Memory B cell (primary cell): ENCODE results near the gene EFNA5.

Experiments used
- ATAC-seq: fragments of 150-1000 bp; cut with Tn5 transposase; 2 replicates; pipeline ENCODE4 v1.10.0; 2021; ENCODE audit warnings: low read depth, mild to moderate bottlenecking, moderate library complexity
- DNase-seq, 2 donors: peaks; one replicate each; pipeline ENCODE4 v3.0.0; 2022; ENCODE audit warnings: low spot score in 2 of 2
- H3K27ac Mint-ChIP-seq: one replicate; pipeline ENCODE4 v1.8.0; 2022; ENCODE audit warnings: mild to moderate bottlenecking, moderate library complexity, mixed read lengths
- H3K27me3 Mint-ChIP-seq: one replicate; pipeline ENCODE4 v1.8.0; 2022; ENCODE audit warnings: mixed read lengths
- H3K36me3 Mint-ChIP-seq: one replicate; pipeline ENCODE4 v1.8.0; 2022; ENCODE audit warnings: mild to moderate bottlenecking, mixed read lengths
- H3K4me1 Mint-ChIP-seq: one replicate; pipeline ENCODE4 v1.8.0; 2022; ENCODE audit warnings: mixed read lengths
- H3K4me3 Mint-ChIP-seq: one replicate; pipeline ENCODE4 v1.8.0; 2022; ENCODE audit warnings: mild to moderate bottlenecking, moderate library complexity, mixed read lengths
- H3K9me3 Mint-ChIP-seq: one replicate; pipeline ENCODE4 v1.8.0; 2022; ENCODE audit warnings: mixed read lengths

The EFNA5 gene

DNA sequence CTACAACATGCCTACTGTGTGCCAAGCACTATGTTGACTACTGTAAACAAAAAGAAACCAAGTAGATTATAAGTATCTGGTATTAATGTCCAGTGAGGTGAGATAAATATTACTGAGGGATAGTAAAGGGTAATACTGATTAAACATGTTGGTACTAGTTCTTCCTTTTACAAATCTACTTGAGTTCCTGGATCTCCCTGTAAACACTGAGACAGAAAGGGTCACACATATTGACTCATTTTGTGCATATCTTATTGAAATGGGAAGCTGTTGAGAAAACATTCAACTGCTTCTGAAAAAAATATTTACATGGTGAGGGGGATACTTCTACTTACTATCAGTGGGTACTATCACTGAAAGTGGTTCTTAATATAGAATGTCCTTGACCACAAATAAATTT is 24.3 kb downstream of the EFNA5 start:
- Mint-ChIP-seq H3K9me3 (no peaks in the 10 kb centered on the region), H3K4me3 (no peak overlapping the region), H3K27ac (no peak overlapping the region), H3K4me1 (no peaks in the 10 kb centered on the region), H3K27me3 (no peaks in the 10 kb centered on the region), H3K36me3 (no peaks in the 10 kb centered on the region)
- ATAC-seq (no peak), DNase-seq (no peak)

DNA sequence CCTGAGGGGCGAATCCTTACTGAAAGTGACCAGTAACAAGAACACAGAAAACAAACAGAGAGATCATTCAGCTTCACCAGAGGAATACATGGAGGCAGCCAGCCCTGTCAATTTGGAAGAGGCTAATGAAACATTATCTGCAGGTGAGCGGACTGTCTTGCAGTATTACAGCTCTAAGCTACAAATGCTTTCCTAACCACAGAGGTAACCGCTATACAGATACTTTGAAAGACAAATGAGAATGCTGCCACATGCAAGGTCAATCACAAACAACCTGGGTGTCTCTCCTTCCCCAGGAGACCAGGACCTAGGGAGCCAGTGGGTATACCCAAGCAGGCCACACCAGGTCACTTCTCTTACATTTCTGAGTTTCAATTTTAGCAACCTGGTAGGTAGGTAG is 30.2 kb downstream of the EFNA5 start:
- DNase-seq, result no peak
- no peaks in the 10 kb centered on the region for H3K4me1 Mint-ChIP-seq
- no peaks in the 10 kb centered on the region for H3K36me3 Mint-ChIP-seq
- H3K4me3 Mint-ChIP-seq, result no peak overlapping the region
- no peak for ATAC-seq
- H3K9me3 Mint-ChIP-seq, result no peaks in the 10 kb centered on the region
- no peaks in the 10 kb centered on the region for H3K27me3 Mint-ChIP-seq
- H3K27ac Mint-ChIP-seq, result no peak overlapping the region

DNA sequence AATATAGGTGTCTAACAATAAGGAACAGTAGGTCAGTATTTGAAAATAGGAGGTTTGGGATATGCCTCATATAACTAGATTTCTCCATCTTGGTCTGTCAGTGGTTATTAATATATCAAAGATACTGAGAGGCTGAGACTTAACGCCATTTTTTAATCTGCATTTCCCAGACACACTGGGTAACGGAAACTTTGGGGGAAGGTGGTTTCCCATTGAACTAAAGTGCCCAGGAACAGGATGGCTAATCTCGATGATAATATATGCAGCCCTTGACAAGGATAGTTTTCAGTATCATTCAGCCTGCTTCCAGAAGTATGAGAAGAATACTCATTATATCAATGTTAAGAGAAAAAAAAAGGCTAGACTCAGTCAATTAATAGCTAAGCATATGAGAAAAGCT is 30.7 kb downstream of the EFNA5 start:
- no peaks in the 10 kb centered on the region for H3K27me3 Mint-ChIP-seq
- no peaks in the 10 kb centered on the region for H3K36me3 Mint-ChIP-seq
- ATAC-seq (no peak), DNase-seq (no peak)
- H3K4me1 Mint-ChIP-seq, result no peaks in the 10 kb centered on the region
- H3K27ac Mint-ChIP-seq, result no peak overlapping the region
- no peaks in the 10 kb centered on the region for H3K9me3 Mint-ChIP-seq
- no peak overlapping the region for H3K4me3 Mint-ChIP-seq

DNA sequence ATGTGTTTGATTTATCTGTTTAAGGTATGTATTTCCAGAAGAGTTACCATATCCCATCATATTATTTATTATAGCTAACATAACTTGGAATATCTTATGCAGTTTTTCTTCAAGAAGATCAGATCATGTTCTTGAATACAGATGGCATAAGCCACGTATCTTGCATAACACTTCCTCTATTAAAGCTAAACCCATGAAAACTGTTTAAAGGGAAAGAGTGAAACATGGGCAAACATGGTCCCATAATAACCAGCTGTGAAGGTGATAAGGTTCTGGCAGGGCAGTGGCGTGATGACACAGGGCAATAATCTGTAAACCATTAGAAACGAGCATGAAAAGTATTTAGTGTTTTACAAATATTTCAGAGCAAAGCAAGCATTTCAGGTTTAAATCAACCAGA is 34.2 kb downstream of the EFNA5 start:
- no peaks in the 10 kb centered on the region for H3K4me1 Mint-ChIP-seq
- DNase-seq, result no peak

DNA sequence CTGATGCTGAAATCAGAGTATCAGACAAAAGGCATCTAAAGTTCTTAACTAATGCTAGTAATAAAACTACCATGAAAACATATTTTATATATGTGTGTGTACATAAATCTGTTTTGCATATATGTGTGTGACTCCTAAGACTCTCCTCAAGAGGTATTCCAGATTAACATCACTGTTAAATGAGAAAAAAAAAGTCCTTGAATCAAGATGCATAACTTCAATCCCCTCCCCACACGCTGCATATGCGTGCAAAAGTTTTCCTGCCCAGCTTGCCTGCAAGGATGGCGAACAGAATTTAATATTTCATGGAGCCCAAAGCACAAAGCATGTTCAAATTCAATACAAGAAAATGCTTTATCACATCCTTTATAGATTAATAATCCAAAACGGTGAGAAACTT is 34.7 kb downstream of the EFNA5 start:
- Mint-ChIP-seq H3K36me3 (no peaks in the 10 kb centered on the region), H3K9me3 (no peaks in the 10 kb centered on the region), H3K4me3 (no peak overlapping the region), H3K27me3 (no peaks in the 10 kb centered on the region), H3K27ac (no peak overlapping the region), H3K4me1 (no peaks in the 10 kb centered on the region)
- ATAC-seq, result no peak
- no peak for DNase-seq

More for the DNA sequence above, 34.2 kb downstream of the EFNA5 start:
- no peak overlapping the region for H3K4me3 Mint-ChIP-seq
- no peaks in the 10 kb centered on the region for H3K36me3 Mint-ChIP-seq
- H3K9me3 Mint-ChIP-seq, result no peaks in the 10 kb centered on the region
- H3K27ac Mint-ChIP-seq, result no peak overlapping the region
- H3K27me3 Mint-ChIP-seq, result no peaks in the 10 kb centered on the region
- ATAC-seq, result no peak

DNA sequence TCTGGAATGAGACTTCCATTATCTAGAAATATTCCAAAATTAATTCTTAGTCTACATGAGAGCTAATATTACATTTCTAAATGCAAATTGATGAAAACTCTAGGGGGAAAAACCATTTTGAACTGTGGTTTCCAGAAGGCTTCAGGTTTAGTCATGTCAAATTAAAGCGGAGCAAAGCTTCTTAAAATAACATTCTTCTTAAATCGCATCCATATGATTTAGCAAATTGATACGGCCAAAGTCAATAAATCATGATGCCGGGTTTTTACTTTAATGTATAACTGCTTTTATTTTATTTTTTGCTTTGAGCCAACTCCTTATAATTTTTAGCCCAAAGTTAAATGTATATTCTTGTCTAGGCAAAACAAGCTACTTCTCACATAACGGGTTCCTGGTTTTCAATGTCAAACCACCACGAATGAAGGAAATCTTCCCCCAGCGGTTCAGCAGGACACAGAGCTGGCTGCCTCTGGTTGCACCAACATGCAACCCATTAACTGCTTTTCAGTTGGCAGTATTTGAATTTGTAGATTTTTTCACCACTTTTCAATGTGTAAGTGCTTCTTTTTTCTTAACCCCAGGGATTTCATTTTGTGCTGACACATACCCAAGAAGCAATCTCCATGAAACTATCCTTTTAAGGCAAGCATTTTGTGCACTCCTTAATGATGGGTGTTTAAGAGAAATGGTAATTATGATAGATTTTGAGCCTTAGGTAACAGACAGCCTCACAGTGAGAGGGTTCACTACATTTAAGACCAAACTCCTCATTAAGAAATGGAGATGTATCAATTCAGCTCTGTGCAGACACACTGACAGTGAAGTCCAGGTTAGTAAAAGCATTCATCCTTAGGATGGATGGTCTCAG is 35.5 kb downstream of the EFNA5 start:
- H3K4me3 Mint-ChIP-seq, result no peak overlapping the region
- DNase-seq (no peak), ATAC-seq (no peak)
- no peaks in the 10 kb centered on the region for H3K27me3 Mint-ChIP-seq
- no peaks in the 10 kb centered on the region for H3K4me1 Mint-ChIP-seq
- H3K27ac Mint-ChIP-seq, result no peak overlapping the region
- no peaks in the 10 kb centered on the region for H3K36me3 Mint-ChIP-seq
- no peaks in the 10 kb centered on the region for H3K9me3 Mint-ChIP-seq

DNA sequence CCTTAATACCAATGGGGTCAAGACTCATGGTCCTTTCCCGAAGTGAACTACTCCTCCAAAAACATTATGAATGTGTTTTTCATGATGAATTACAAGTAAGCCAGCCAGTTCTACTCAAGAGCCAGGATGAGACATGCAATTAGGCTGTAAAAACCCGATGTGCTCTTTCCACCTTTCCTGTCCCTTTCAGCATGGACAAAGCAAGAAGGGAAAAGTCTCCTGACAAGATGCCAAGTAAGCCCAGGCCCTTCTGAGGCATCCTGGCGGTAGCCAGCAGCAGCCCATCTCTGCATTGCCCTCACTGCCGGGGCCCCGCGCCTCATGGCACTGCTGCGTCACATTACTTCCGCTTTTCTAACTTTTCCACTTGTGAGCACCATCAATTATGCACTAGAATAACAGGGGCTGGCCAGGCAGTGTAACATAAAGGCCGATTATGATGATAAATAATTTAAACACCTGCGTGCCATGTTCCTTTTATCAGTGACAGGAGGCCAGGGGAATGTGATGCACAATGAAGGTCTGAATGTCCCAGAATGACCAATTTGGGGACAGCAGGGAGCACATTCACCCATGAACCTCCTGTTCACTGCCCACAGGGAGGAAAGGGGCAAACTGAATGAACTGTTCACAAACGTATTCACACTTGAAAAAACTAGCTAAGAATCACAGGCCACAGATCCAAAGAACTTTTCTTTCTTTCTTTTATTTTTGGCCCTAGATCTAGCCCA is 37.4 kb downstream of the EFNA5 start:
- ATAC-seq (no peak), DNase-seq (no peak)
- Mint-ChIP-seq H3K36me3 (no peaks in the 10 kb centered on the region), H3K9me3 (no peaks in the 10 kb centered on the region), H3K27ac (no peak overlapping the region), H3K27me3 (no peaks in the 10 kb centered on the region), H3K4me1 (no peaks in the 10 kb centered on the region), H3K4me3 (no peak overlapping the region)

DNA sequence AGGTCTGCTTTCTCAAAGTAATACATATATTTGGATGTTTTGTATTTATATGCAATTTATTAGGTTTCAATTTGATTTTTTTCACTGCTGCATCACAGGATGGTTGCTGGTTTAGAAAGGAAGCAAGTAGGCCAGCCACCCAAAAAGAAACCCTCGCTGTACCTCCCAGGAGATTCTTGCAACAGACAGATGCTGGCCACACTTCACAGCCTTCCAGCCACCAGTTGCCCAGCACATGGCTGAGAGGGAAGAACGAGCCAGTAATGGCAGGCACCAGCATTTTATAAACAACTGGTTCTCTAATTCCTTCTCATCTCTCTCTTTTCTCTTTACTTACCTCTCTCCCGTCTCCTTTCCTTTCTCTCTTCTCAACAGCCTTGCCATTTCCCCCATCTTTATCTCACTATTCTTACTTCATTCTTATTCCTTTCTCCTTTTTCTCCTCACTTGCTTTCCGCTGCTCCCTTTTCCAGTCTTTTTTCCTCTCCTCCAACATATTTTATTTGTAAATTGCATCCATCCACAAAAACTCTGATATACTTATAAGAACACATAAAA is 38.9 kb downstream of the EFNA5 start:
- ATAC-seq, result no peak
- no peak overlapping the region for H3K27ac Mint-ChIP-seq
- DNase-seq, result no peak
- no peaks in the 10 kb centered on the region for H3K27me3 Mint-ChIP-seq
- H3K9me3 Mint-ChIP-seq, result no peaks in the 10 kb centered on the region
- no peaks in the 10 kb centered on the region for H3K36me3 Mint-ChIP-seq
- no peak overlapping the region for H3K4me3 Mint-ChIP-seq
- no peaks in the 10 kb centered on the region for H3K4me1 Mint-ChIP-seq

DNA sequence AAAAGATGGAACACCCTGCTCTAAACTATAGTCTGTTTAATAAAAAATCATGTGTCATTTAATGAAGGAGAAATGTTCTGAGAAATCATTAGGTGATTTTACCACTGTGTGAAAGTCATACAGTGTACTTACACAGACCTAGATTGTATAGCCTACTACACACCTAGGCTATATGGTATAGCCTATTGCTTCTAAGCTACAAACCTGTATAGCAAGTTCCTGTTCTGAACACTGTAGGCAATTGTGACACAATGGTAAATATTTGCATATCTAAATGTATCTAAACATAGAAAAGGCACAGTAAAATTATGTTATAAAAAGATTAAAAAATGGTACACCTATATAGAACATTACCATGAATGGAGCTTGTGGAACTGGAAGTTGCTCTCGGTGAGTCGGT is 40.6 kb downstream of the EFNA5 start:
- Mint-ChIP-seq H3K4me1 (no peaks in the 10 kb centered on the region), H3K27ac (no peak overlapping the region), H3K9me3 (no peaks in the 10 kb centered on the region), H3K36me3 (no peaks in the 10 kb centered on the region), H3K27me3 (no peaks in the 10 kb centered on the region), H3K4me3 (no peak overlapping the region)
- DNase-seq (no peak), ATAC-seq (no peak)

DNA sequence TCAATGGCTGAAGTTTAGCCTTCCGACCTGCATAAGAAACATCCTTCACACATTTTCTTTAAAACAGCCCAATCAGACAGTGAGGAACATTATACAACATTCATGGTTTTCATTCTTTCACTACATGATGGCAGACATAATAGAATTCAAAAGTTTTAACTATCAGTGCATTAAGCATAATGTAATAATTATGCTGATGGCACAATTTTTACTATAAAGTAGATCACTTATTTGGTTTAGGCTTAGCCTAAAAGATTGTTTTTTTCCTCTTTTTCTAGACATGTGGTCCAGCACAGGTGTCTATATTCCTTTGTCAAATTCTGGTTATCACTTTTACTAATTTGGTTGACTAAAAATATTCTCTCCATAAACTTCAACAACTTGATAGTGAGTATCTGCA is 46.5 kb downstream of the EFNA5 start:
- ATAC-seq (no peak), DNase-seq (no peak)
- Mint-ChIP-seq H3K9me3 (no peaks in the 10 kb centered on the region), H3K27me3 (no peaks in the 10 kb centered on the region), H3K27ac (no peak overlapping the region), H3K36me3 (no peaks in the 10 kb centered on the region), H3K4me3 (no peak overlapping the region), H3K4me1 (no peaks in the 10 kb centered on the region)

DNA sequence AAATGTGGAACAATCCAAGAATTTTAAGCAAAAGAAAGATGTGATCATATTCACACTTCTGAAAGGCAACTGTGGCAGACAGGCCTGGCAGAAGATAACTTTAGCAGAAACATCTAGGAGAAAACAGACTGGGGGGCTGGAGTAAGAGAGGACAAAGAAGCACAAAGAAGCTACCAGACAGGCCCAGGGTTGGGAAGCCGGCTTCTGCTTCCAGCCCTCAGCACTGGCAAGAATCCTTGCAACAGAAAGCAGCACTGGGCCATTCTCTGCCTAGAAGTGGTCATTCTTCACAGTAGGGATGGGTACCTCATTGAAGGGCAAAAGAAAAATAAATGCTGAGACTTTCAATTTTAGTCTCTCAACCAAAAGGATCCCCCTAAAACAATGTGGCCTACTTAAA is 49.6 kb downstream of the EFNA5 start:
- Mint-ChIP-seq H3K4me3 (no peak overlapping the region), H3K27ac (no peak overlapping the region), H3K27me3 (no peaks in the 10 kb centered on the region), H3K36me3 (no peaks in the 10 kb centered on the region), H3K9me3 (no peaks in the 10 kb centered on the region), H3K4me1 (no peaks in the 10 kb centered on the region)
- ATAC-seq (no peak), DNase-seq (no peak)

DNA sequence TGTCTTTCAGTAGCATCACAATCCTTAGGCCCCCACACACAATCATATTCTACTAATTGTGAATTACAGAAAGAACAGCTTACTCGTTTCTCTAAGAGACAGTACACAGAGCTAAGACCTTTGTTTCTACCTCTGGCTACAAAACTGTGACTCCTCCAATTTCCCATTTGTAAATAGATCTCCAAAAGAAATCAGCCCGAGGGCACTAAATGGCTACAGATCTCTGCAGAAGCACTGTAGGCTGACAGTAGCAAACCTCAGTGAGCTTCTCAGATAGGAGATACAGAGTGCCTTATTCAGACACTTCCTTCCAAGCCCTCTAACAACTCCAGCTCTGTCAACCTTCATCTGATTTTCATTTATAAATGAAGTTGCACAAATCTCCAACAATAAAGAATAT is 51.0 kb downstream of the EFNA5 start:
- H3K36me3 Mint-ChIP-seq, result no peaks in the 10 kb centered on the region
- no peak overlapping the region for H3K4me3 Mint-ChIP-seq
- ATAC-seq, result no peak

DNA sequence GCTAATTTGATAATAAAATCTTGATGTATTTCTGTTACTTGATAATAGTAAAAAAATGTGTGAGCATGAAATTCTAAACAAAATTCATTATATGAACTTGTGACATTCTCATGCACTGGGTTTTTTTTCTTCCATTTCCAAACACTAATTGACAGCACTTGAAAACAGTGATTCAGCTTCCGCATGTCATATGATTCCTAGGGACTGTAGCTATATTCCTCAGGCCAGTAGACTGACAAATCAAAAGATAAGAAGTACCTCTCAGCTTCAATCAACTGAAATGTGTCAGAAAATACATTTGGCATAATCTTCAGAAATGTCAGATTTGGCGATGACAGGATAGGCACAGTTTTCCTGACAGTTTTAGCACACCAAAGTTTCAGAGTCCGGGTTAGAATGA is 52.5 kb downstream of the EFNA5 start:
- no peak overlapping the region for H3K4me3 Mint-ChIP-seq
- H3K27ac Mint-ChIP-seq, result no peak overlapping the region
- H3K9me3 Mint-ChIP-seq, result no peaks in the 10 kb centered on the region
- DNase-seq (no peak), ATAC-seq (no peak)
- H3K4me1 Mint-ChIP-seq, result no peaks in the 10 kb centered on the region
- no peaks in the 10 kb centered on the region for H3K36me3 Mint-ChIP-seq
- H3K27me3 Mint-ChIP-seq, result peaks cover 1% of the 10 kb centered on the region

More for the DNA sequence above, 51.0 kb downstream of the EFNA5 start:
- no peak overlapping the region for H3K27ac Mint-ChIP-seq
- DNase-seq, result no peak
- H3K27me3 Mint-ChIP-seq, result no peaks in the 10 kb centered on the region
- no peaks in the 10 kb centered on the region for H3K4me1 Mint-ChIP-seq
- no peaks in the 10 kb centered on the region for H3K9me3 Mint-ChIP-seq

DNA sequence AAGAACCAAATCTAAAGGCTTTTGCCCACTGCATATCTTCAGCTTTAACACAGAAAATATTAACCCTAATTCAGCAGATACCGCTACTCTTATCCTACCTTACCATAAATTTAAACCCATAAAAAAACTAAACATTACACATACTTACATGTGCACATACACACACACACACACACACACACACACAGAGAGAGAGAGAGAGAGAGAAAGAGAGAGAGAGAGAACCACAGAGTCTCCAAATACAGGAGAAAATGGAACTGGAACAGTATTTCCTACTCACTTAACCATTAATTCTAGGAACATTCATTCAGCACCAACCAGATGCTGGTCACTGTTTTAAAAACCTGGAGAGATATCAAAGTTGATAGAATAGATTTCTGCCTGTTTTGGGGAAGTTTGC is 53.7 kb downstream of the EFNA5 start:
- H3K27me3 Mint-ChIP-seq, result peaks cover 1% of the 10 kb centered on the region
- no peak for DNase-seq
- no peaks in the 10 kb centered on the region for H3K4me1 Mint-ChIP-seq
- H3K9me3 Mint-ChIP-seq, result no peaks in the 10 kb centered on the region
- no peak for ATAC-seq
- no peaks in the 10 kb centered on the region for H3K36me3 Mint-ChIP-seq
- H3K4me3 Mint-ChIP-seq, result no peak overlapping the region
- H3K27ac Mint-ChIP-seq, result no peak overlapping the region
